GM11168 (cell line): ENCODE results near the gene TMEM185B.
"Not testable (repeated sequence)": the region's sequence is repeated elsewhere in the genome, so short reads cannot be mapped to it uniquely, and the experiment has no call there.

ENCODE experiments used
- in situ Hi-C: fragments of 300-500 bp; cut with MboI; formaldehyde crosslinking; loops from one replicate; pipeline ENCODE4 v1.12.0; 2022; ENCODE audit warnings: low sequenced_read_pairs; ENCODE audit not compliant: unreplicated experiment

Gene TMEM185B

DNA sequence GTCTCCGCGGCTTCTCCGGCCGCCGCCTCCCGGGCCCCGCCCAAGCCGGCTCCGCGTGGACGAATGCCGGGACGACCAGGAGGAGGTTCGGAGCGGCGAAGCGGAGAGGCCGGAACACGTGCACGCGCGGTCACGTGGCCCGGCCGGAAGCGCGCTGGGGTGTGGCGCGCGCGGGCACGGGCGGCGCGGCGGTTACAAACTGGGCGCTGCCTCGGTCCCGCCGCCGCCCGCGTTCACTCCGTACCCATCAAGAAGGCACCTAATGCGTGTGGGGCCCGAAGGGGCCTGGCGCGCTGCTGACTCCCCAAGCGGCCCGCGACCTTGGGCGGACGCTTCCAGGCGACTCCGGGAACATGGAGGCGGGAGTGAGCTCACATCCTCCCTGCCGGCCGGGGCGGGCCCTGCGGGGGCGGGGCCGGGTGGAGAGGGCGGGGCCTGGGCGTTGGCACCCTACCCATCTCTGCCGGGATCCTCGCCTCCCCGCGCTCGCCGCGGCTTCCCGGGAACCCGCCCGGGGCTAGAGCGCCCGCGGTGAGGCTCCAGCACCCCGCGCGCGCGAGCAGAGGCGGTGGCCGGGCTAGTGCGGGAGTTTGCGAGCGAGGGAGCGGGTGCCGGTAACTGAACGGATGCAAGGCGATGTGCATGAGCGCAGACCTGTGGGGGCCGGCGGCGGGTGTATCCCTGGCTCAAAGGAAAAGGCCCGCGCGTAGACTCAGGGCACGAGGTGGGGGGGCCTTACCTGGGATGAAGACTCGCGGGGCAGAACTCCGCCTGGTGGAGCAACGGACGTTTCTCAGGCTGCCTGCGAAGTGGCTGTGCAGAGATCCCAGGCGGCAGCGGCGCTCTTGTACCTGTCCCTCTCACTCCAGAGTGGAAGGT, at the start of gene TMEM185B:
TMEM185B (minus strand) TSS at position 367 of the 879 bp plus-strand sequence. CDS start 424 bp downstream, outside the sequence.
- in situ Hi-C loops, result loop anchor here (10.0 kb wide), 1 partner anchor 92 kb away; no protein-coding TSS in a partner anchor

DNA sequence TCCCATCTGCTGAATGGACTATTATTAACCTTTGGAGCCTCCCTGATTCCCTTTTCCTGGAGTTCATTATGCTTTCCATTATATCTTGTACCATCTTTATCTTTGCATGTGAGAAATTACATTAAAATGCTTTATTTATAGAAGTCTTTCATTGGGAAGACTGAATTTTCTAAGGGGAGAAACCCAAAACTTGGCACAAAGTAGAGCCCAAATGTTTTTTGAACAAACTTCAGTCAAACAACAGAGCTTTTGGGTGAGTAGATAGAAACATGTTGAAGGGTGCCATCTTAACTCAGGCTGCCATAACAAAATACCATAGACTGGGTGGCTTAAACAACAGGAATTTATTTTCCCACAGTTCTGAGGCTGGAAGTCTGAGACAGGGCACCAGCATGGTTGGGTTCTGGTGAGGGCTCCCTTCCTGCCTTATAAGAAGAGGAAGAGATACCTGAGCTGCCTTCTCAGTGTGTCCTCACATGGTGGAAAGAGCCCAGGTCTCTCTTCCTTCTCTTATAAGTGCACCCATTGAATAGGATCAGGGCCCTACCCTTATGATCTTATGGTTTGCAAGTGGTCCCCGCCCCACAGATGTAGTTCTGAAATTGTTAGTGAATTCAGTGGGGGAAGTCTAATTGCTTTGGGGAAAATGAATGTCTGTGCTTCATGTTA, 48.6 kb upstream of the TMEM185B start:
- in situ Hi-C loops, result no loop called here

DNA sequence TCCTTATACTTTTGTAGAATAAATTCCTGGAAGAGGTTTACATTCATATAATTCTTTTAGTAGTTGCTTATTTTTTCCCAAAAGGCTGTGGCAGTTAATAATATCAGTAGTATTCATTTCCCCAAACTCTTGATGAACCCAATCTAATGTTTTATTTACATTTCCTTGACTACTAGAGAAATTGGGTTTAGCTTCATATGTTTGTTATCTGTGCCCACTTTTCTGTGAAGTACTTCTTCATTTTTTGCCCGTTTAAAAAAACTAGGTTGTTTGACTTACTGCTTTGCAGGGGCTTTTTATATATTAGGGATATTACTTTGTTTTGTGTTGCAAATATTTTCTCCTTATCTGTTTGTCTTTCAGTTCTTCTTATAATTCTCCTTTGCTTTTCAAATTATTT, 46.6 kb upstream of the TMEM185B start:
- in situ Hi-C loops, result no loop called here

DNA sequence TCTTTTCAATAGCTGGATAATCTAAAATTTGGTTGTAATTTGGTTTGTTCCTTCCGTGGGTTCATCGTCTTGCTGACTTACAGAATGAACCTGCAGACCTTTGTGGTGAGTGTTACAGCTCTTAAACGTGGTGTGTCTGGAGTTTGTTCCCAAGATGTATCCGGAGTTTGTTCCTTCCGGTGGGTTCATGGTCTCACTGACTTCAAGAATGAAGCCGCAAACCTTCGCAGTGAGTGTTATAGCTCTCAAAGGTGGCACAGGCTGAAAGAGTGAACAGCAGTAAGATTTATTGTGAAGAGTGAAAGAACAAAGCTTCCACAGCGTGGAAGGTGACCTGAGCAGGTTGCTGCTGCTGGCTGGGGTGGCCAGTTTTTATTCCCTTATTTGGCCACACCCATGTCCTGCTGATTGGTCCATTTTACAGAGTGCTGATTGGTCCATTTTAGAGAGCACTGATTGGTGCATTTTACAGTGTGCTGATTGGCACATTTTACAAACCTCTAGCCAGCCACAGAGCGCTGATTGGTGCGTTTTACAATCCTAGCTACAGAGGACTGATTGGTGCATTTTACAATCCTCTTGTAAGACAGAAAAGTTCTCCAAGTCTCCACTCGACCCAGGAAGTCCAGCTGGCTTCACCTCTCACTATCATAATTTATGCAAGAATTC, 46.0 kb upstream of the TMEM185B start:
- in situ Hi-C loops, result no loop called here

DNA sequence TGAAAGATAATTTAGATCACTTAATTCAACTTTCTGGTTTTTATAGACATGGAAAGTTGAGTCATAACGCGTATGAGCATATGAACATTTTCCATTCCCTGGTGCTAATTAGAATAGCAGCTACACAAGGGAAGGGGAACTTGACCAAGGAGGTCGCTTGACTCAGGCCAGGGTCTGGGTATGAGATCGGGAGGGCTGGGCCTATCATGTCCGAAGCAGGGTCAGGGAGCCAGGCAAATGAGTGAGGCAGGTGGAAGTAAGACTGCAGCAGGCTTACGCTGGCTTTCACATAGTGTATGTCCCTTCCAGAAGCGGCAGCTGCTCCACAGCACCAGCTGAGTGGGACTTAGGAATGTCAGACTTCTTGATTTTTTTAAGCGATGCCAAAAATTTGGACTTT, 44.1 kb upstream of the TMEM185B start:
- in situ Hi-C loops, result no loop called here

DNA sequence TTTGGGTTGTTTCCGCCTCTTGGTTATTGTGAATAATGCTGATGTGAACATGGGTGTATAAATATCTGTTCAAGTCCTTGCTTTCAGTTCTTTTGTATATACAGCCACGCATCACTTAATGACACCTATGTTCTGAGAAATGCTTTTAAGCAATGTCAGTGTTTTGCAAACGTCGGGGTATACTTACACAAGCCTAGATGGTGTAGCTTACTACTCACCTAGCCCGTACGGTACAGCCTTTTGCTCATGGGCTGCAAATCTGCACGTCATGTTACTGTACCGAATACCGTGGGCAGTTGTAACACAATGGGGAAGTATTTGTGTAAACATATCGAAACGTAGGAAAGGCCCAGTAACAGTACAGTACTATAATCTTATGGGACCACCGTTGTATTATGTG, 41.8 kb upstream of the TMEM185B start:
- in situ Hi-C loops, result no loop called here

DNA sequence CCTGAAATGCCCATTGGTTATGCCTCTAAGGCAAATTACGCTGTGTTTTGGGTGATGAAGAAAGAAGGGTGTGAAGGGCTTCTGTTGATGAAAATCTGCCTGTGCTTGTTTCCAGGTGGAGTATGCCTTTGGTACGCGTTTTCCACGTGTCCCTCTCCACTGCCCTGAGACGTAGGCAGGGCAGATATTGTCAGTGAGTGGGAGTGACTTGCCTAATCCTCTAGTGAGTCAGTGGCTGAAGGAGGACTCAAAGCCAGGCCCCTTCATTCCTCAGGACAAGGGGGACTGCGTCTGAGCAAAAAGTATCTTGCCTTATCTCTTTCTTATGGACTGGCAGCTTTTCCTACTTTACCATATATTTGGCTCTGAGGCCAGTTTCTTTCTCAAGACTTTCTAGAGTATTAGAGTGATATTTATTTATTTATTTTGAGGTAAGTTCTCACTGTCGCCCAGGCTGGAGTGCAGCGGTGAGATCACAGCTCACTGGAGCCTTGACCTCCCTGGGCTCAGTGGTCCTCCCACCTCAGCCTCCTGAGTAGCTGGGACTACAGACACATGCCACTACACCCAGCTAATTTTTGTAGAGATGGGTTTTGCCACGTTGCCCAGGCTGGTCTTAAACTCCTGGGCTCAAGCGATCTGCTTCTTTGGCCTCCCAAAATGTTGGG, 39.7 kb upstream of the TMEM185B start:
- in situ Hi-C loops, result no loop called here

DNA sequence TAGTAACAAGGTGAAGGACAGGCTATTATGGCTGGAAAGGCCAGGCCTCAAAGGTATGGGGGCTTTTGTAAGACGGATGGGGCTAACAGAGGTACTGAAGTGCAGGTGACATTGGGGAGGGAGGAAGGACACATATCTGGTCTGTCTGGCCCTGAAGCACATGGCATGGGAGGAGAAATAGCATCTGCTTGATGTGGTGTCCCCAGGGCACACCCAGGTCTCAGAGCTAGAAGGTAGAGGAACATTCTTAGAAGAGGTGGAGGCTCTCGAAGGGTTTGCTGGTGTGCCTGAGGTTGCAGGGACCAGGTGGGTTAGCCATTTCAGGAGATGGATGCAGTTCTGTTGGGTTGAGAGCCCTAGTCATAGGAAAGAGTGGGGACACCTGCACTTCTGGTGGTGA, 39.0 kb upstream of the TMEM185B start:
- in situ Hi-C loops, result no loop called here

DNA sequence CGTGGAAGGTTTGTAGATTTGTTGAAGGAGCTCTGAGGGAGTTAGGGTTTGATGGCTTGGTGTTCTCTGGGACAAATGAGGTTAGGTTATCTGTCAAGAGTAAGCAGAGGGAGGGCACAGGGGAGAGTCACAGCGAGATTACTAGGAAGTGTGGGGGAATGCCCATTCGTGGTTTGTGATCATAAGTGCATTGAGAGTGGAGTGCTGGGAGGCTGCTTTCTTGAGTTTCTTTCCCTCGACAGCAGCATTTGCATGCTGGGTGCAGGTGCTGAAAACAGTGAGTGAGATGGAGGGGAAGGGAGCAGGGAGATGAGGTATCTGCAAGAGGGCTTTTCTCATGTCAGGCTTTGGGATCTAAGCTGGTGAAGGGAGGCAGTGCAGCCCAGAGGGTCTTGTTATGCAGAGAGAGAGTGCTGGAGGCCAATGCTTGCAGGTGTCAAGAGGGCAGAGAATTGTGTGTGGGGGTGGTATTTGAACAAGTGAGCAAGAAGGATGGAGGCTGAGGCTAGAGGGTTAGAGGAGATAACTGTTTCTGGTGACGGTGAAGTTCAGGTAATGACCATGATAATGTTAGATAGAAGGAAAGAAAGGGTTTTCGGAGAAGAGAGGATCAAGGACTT, 38.3 kb upstream of the TMEM185B start:
- in situ Hi-C loops, result no loop called here

DNA sequence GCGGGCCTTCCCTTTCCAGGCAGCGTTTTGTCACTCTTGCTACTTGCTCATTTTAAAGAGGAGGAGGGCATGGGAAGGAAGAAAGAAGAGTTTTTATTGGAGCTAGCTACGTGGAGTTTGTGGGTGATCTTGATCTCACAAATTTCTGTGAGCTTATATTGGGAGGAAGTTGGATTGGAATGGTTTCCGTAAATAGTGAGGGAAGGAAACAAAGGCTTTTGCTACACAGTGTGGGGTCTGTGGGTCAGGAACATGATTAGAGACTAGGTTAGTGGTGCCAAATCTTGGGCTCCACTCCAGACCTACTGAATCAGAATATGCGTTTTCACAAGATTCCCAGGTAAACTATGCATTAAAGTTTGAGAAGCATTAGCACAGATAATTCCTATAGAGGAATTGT, 37.5 kb upstream of the TMEM185B start:
- in situ Hi-C loops, result no loop called here

DNA sequence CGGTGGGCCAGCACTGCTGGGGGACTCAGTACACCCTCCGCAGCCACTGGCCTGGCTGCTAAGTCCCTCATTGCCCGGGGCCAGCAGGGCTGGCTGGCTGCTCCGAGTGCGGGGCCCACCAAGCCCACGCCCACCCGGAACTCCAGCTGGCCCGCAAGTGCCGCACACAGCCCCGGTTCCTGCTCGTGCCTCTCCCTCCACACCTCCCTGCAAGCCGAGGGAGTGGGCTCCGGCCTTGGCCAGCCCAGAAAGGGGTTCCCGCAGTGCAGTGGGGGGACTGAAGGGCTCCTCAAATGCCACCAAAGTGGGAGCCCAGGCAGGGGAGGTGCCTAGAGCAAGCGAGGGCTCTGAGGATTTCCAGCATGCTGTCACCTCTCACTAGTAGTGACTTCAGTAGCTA, 36.7 kb upstream of the TMEM185B start:
- in situ Hi-C loops, result not testable (repeated sequence)

DNA sequence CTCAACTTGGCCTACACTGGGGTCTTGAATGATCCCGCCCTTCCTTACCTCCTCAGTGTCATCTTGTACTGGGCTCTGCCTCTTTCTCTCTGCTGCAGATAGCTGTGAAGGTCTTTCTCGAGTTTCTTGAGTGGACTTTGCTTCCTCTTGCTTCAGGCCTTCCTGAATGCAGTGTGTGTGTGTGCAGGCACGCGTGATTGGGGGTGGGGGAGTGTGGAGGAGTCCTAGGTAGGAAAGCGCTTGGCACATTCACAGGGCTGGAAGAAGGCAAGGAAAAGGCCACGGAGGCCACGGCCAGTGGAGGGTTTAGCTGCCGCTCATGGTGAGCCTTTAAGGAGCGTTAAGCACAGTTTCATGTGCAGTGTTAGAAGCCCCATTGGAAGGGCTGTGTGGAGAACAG, 35.0 kb upstream of the TMEM185B start:
- in situ Hi-C loops, result no loop called here

DNA sequence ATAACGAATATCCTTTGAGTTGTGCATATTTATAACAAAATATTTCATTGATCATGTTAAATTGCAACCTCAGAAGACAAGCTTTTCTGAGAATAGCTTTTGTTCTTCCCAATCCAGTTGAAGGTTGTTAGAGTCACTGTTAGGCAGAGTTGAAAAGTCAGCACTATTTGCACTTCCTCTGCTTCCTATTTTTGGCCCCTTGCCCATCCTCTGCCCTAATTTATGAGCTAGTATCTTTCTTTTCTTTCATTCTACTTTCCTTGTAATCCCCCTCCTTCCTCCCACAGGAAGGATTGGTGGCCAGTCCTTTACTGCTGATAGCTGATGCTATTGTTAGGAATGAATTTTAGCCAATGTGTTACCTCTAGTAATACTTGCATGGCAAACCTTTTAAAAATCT, 34.3 kb upstream of the TMEM185B start:
- in situ Hi-C loops, result no loop called here

DNA sequence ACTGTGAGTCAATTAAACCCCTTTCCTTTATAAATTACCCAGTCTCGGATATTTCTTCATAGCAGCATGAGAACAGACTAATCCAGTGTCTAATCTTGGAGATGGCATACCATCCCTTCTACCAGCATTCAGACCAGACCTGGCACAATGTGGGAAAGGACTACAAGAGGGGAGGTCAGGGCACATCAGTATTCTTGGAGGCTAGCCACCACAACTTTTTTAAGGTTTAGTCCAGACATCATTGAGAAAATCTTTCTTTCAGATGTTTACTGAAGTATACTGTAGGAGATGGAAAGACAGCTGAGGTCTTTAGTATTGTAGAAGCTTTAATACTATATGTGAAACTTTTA, 33.4 kb upstream of the TMEM185B start:
- in situ Hi-C loops, result no loop called here

DNA sequence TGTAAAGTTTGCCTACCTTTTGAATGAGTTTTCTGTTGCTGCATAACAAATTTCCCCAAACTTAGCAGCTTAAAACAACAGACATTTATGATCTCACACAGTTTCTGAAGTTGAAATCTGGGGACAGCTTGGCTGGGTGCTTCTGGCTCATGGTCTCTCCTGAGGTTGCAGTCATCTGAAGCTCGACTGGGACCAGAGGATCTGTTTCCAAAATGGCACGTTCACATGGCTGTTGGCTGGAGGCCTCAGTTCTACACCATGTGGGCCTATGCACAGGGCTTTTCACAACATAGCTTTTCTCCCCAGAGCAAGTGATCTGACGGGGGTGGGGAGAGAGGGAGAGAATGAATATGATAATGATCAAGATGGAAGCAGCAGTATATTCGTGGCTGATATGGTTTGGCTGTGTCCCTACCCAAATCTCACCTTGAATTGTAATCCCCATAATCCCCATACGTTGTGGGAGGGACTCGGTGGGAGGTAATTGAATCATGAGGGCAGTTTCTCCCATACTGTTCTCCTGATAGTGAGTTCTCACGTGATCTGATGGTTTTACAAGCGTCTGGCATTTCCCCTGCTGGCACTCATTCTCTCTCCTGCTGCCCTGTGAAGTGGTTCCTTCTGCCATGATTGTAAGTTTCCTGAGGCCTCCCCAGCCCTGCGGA, 32.9 kb upstream of the TMEM185B start:
- in situ Hi-C loops, result no loop called here

DNA sequence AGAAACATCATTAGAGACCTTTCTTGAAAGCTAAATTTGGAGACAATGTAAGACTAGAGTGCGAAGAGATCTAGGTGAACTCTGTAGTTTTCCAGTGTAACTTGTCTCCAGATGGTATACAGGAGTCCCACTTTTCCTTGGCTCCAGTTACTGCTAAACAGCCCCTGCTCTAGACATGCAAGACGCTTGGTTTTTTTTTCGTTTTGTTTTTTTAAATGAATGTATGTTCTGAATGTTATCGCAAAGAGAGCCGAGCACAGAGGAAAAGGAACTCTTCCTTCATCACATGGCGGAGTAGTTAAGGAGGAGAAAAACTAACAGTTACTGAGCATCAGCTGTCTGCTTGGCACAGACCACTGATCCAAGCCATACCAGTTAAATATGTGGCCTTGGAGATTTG, 31.9 kb upstream of the TMEM185B start:
- in situ Hi-C loops, result no loop called here

DNA sequence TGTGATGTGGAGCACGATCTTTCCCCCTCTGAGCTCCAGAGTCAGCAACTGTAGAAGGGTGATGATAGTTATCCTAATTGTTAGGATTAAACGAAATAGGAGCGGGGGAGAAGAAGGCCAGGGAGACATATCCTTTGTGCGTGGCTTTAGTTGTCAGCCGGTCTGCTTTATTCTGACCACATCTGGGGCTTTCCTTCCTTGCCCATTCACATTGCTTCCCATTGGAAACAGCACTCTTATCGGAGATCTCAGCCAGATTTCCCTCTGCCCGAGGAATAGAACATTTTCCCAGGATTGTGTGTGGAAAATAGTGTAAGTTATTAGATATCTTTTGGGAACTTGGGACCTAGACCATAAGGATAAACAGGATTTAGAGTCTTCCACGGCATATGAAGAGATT, 31.0 kb upstream of the TMEM185B start:
- in situ Hi-C loops, result no loop called here

DNA sequence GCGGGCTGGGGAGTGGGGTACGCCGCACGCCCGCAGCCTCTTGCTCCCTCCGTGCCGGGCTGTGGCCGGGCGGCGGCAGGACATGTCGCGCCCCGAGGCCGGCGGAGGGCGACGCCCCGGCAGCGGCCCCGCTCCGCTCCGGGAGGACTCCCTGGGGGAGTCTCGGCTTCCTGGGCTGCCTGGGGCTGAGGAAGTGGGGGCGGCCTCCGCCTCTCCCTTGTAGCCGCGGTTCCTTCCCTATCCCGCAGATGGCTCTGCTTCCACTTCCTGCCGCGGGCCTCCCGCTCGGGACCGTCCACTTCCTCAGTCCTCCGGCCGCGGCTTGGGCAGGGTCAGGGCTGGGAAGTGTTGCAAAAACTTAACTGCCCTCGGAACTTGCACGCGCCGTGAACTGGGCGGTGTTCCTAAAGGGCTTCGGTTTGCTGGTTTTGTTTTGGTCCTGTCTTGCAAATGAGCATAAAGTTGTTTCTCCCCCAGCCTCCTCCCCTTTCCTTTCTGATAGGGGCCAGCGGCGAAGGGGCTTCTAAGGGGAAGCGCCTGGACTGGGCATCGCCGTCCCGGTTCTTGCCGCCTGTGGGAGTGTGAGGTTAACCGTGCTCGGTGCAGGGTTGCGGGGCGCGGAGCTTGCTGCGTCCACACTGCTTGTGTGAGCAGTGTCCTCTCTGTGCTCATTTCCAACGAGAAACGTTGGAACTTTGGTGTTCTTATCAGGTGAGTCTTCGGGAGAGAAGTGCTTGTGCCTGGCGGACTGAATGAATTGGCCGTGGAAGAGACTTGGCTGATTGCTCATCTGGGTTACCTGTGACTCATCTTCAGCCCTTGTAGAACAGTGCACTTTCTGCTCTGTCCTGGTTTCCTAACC, 30.1 kb upstream of the TMEM185B start:
- in situ Hi-C loops, result no loop called here
